ENCODE measurements around the gene CYP27B1. TPM values are rescaled to one million over a fixed set of nuclear protein-coding genes. Genes with fewer than 3 reads are reported as not detected.
A peak's percentile ranks its signal among the peaks of the same experiment; 100 is the strongest.

Gene CYP27B1
- total and polyA plus RNA-seq, 10 donors = 0.20 to 1.5 (median 0.47) TPM

- Histone ChIP-seq H3K27me3 (replicated peaks in 1 of 7) (peaks cover 4 to 24% (median 17%) of the 10 kb centered on the region in 7 donors), H3K4me1 (peaks cover 20 to 50% (median 29%) of the 10 kb centered on the region in 6 donors), H3K27ac (no peak overlapping the region), H3K9me3 (no peaks in the 10 kb centered on the region), H3K4me3 (no peak overlapping the region), H3K36me3 (peaks cover 0 to 23% (median 19%) of the 10 kb centered on the region in 6 donors)
- WGBS, 5 donors = 78 to 92% (median 90%) methylated on average over 3 of the region's 3 CpGs
- DNase-seq = no peak
- TF ChIP-seq POLR2A (IDR thresholded peaks at IDR 0.05) (no peak), CTCF (IDR thresholded peaks at IDR 0.05 in 8 of 11, conservative IDR thresholded peaks at IDR 0.05 in 3 of 11) (no peak), POLR2AphosphoS5 (IDR thresholded peaks at IDR 0.05) (no peak)
- intact Hi-C loops (cut with DNase I; ENCODE audit: low total_unique reads) = no loop called here
Observed at GRCh38 chr12:57760347-57760982, 6.4 kb downstream of the CYP27B1 start.

DNA sequence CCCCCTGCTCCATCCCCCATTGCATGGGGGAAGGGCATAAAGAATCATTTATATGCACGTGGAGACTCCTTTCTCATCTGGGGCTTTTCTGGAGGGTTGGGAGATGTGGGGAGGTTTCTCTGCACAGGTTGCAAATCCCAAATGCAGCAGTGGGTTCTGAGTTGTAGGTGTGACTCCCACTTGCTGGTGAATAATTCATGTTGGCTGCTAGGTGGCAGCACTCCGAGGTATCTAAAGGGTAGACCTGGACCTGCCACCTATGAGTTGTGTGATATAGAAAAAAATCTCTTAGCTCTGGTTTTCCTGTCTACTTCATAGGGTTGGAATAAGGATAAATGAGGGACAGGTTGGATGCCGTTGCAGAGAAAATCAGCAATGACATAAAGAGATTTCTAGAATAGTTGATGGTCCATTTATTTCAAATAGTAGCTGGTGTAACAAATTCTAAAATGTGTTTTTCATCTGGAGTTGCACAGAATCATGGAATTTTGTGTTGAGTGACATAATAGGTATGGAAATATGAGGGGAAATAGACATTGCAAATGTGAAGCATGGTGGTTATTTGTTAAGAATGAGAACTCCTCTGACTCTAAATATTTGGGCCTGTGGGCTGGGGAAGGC is 7.4 kb downstream of the CYP27B1 start:
- intact Hi-C loops (cut with DNase I; ENCODE audit: low total_unique reads) = no loop called here
- Histone ChIP-seq H3K4me1 (peaks cover 11 to 45% (median 22%) of the 10 kb centered on the region in 6 donors), H3K27ac (no peak overlapping the region), H3K36me3 (peaks cover 0 to 23% (median 19%) of the 10 kb centered on the region in 6 donors), H3K9me3 (no peaks in the 10 kb centered on the region), H3K4me3 (no peak overlapping the region), H3K27me3 (replicated peaks in 1 of 7) (peaks cover 0 to 24% (median 7%) of the 10 kb centered on the region in 7 donors)
- no peak for TF ChIP-seq POLR2AphosphoS5 (IDR thresholded peaks at IDR 0.05)
- no peak for TF ChIP-seq POLR2A (IDR thresholded peaks at IDR 0.05)
- peak in 7 of 11 experiments; percentile 22 to 59 (median 40) for TF ChIP-seq CTCF (IDR thresholded peaks at IDR 0.05 in 8 of 11, conservative IDR thresholded peaks at IDR 0.05 in 3 of 11)
- no peak for DNase-seq
- WGBS, 5 donors = 37 to 48% (median 41%) methylated on average over 3 of the region's 3 CpGs

- no peak for DNase-seq
- peaks cover 0 to 17% (median 0%) of the 10 kb centered on the region in 7 donors for H3K27me3 ChIP-seq (replicated peaks in 1 of 7)
- no peak overlapping the region for H3K27ac ChIP-seq
- WGBS, 5 donors = 89 to 97% (median 94%) methylated on average over 15 to 25 of the region's 25 CpGs
- TF ChIP-seq POLR2AphosphoS5 (IDR thresholded peaks at IDR 0.05) (peak in 1 of 3 donors; percentile 21), CTCF (IDR thresholded peaks at IDR 0.05 in 8 of 11, conservative IDR thresholded peaks at IDR 0.05 in 3 of 11) (no peak)
- H3K4me1 ChIP-seq = peaks cover 11 to 47% (median 27%) of the 10 kb centered on the region in 6 donors
- peaks cover 0 to 23% (median 19%) of the 10 kb centered on the region in 6 donors for H3K36me3 ChIP-seq
- intact Hi-C loops (cut with DNase I; ENCODE audit: low total_unique reads) = no loop called here
- H3K4me3 ChIP-seq = no peak overlapping the region
- H3K9me3 ChIP-seq = no peaks in the 10 kb centered on the region
Observed at GRCh38 chr12:57758552-57759359, 8.1 kb downstream of the CYP27B1 start.
